ENCODE results near the gene TMEM51.

DNA sequence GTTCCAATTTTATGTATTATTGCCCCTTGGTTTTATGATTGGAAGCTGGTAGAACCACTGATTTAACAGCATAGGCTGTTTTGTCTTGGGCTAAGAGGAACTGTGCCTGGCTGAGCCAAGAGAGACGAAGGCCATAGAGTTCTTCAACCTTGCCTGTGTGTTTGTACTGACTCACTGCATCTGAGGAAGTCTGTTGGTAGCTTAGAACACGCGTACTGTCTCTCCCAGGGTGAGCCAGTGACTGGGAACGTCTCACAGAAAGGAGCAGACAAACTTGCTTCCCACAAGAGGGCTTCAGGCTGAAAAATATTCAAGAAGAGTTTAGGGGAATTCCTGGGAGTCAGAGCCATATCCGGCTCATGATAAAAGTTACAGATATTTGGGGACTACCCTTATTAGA lies 14.9 kb downstream of the TMEM51 start:
- TF ChIP-seq POLR2AphosphoS5 (IDR thresholded peaks at IDR 0.05; ENCODE audit: borderline replicate concordance, low read depth, low read length) (no peak), EZH2 (IDR thresholded peaks at IDR 0.05) (no peak)

Measured in SK-N-MC (cell line).